HepG2 (cell line): ENCODE measurements around the gene MCM3AP. TPM values are rescaled to one million over a fixed set of nuclear protein-coding genes. Genes with fewer than 3 reads are reported as not detected.

Experiments
- ARNT2 ChIP-seq: sonication (generic); formaldehyde crosslinking; IDR thresholded peaks from 2 replicates; pipeline ENCODE4 v1.8.0; 2022; ENCODE audit warnings: mild to moderate bottlenecking, low read depth, missing genetic modification reagents, moderate library complexity
- GATAD2A ChIP-seq: IDR thresholded peaks from 2 replicates; pipeline ENCODE4 v1.6.1; 2016
- GZF1 ChIP-seq: sonication (generic); formaldehyde crosslinking; IDR thresholded peaks from 2 replicates; pipeline ENCODE4 v1.5.1; 2020; ENCODE audit warnings: mild to moderate bottlenecking, missing genetic modification reagents
- HDAC1 ChIP-seq: sonication (generic); formaldehyde crosslinking; IDR thresholded peaks from 2 replicates; pipeline ENCODE4 v1.5.1; 2020; ENCODE audit warnings: mild to moderate bottlenecking, missing genetic modification reagents
- HDAC6 ChIP-seq: fragments of 200-600 bp; sonication (generic); IDR thresholded peaks from 2 replicates; pipeline ENCODE4 v1.7.0; 2017; ENCODE audit warnings: mild to moderate bottlenecking, antibody characterized with exemption, low read length, low read depth
- KLF16 ChIP-seq, 2 experiments: sonication (generic) in 1 of 2; formaldehyde crosslinking in 1 of 2; IDR thresholded peaks; 2 replicates each; pipeline versions ENCODE4 v1.6.1 to v1.8.0; 2016 to 2023; ENCODE audit warnings: missing genetic modification reagents in 2 of 2, missing compliant biosample characterization in 1 of 2
- NAIF1 ChIP-seq: sonication (generic); formaldehyde crosslinking; IDR thresholded peaks from 2 replicates; pipeline ENCODE4 v1.5.0; 2020; ENCODE audit warnings: mild to moderate bottlenecking, missing genetic modification reagents, borderline replicate concordance
- NR2F1 ChIP-seq, 2 experiments: fragments of 450-650 bp in 1 of 2; formaldehyde crosslinking in 1 of 2; IDR thresholded peaks; 2 replicates each; pipeline versions ENCODE4 v1.5.0 to v1.6.1; 2016 to 2020; ENCODE audit warnings: mild to moderate bottlenecking in 1 of 2, missing compliant biosample characterization in 1 of 2, missing genetic modification reagents in 1 of 2, moderate library complexity in 1 of 2
- NR2F2 ChIP-seq: IDR thresholded peaks from 2 replicates; pipeline ENCODE4 v1.6.1; 2012; ENCODE audit warnings: low read depth, inconsistent platforms, borderline replicate concordance
- SMC3 ChIP-seq: IDR thresholded peaks from 2 replicates; pipeline ENCODE4 v1.6.1; 2011; ENCODE audit warnings: low read length, improper control_type of control experiment
- SPEN ChIP-seq: sonication (generic); formaldehyde crosslinking; IDR thresholded peaks from 2 replicates; pipeline ENCODE4 v1.5.1; 2020; ENCODE audit warnings: low read depth, mild to moderate bottlenecking, missing genetic modification reagents
- TCF7 ChIP-seq: sonication (generic); IDR thresholded peaks from 2 replicates; pipeline ENCODE4 v1.6.1; 2016; ENCODE audit warnings: antibody characterized with exemption, low read depth
- ZFP90 ChIP-seq: sonication (generic); formaldehyde crosslinking; IDR thresholded peaks from 2 replicates; pipeline ENCODE4 v1.8.0; 2022; ENCODE audit warnings: missing genetic modification reagents, mild to moderate bottlenecking, inconsistent platforms, borderline replicate concordance
- ZNF160 ChIP-seq: sonication (generic); formaldehyde crosslinking; IDR thresholded peaks from 2 replicates; pipeline ENCODE4 v1.8.0; 2022; ENCODE audit warnings: mild to moderate bottlenecking, inconsistent platforms, missing genetic modification reagents
- ZNF34 ChIP-seq: sonication (generic); formaldehyde crosslinking; IDR thresholded peaks from 2 replicates; pipeline ENCODE4 v1.4.0; 2020; ENCODE audit warnings: mild to moderate bottlenecking, missing genetic modification reagents, borderline replicate concordance
- ZNF660 ChIP-seq: sonication (generic); formaldehyde crosslinking; IDR thresholded peaks from 2 replicates; pipeline ENCODE4 v1.5.1; 2020; ENCODE audit warnings: mild to moderate bottlenecking, low read depth, missing genetic modification reagents, borderline replicate concordance
- ZNF775 ChIP-seq: sonication (generic); formaldehyde crosslinking; IDR thresholded peaks from 2 replicates; pipeline ENCODE4 v1.4.0; 2020; ENCODE audit warnings: missing genetic modification reagents, mild to moderate bottlenecking, moderate library complexity, borderline replicate concordance
- polyA plus RNA-seq, 8 experiments: library from polyadenylated mRNA; depleted of rRNA in 3 of 8; stranded (reverse) in 7 of 8; unstranded in 1 of 8; fragments of >200 nt; fragmentation: Illumina TruSeq in 4 of 8; extraction: Trizol in 4 of 8; gene quantifications; 2 replicates each; pipeline versions ENCODE4 v1.2.1 to v1.2.3, GENCODE V29; 2011 to 2016; ENCODE audit warnings: low read depth in 4 of 8, missing spikeins in 1 of 8, mixed read lengths in 1 of 8; ENCODE audit not compliant: insufficient read depth in 1 of 8
- total RNA-seq, 5 experiments: library from RNA; depleted of rRNA; stranded (reverse); fragments of >200 nt; fragmentation: Illumina TruSeq; extraction: Trizol; gene quantifications; 2 replicates each; pipeline ENCODE4 v1.2.3, GENCODE V29; 2016; ENCODE audit warnings: low read depth in 1 of 5
- TF ChIP-seq, protein P1 (sequence below): sonication (generic); formaldehyde crosslinking; conservative IDR thresholded peaks from 2 replicates; pipeline ENCODE4 v1.4.0; 2020; ENCODE audit warnings: mild to moderate bottlenecking, missing genetic modification reagents, moderate library complexity
- TF ChIP-seq, protein P2 (sequence below): fragments of 450-650 bp; IDR thresholded peaks from 2 replicates; pipeline ENCODE4 v1.6.1; 2017
- TF ChIP-seq, protein P3 (sequence below): sonication (generic); formaldehyde crosslinking; IDR thresholded peaks from 2 replicates; pipeline ENCODE4 v1.4.0; 2020; ENCODE audit warnings: mild to moderate bottlenecking, missing genetic modification reagents
- TF ChIP-seq, protein P4 (sequence below): sonication (generic); formaldehyde crosslinking; IDR thresholded peaks from 2 replicates; pipeline ENCODE4 v1.5.0; 2020; ENCODE audit warnings: mild to moderate bottlenecking, missing genetic modification reagents, moderate library complexity
- TF ChIP-seq, protein P5 (sequence below): IDR thresholded peaks from 2 replicates; pipeline ENCODE4 v1.6.1; 2018; ENCODE audit warnings: missing genetic modification reagents, mild to moderate bottlenecking, missing compliant biosample characterization

Gene MCM3AP
- total and polyA plus RNA-seq, 2 of the 13 experiments (the other 11 are each of a cell fraction or from before 2014, with no cell fraction given), result 27.0 to 54.7 TPM

DNA sequence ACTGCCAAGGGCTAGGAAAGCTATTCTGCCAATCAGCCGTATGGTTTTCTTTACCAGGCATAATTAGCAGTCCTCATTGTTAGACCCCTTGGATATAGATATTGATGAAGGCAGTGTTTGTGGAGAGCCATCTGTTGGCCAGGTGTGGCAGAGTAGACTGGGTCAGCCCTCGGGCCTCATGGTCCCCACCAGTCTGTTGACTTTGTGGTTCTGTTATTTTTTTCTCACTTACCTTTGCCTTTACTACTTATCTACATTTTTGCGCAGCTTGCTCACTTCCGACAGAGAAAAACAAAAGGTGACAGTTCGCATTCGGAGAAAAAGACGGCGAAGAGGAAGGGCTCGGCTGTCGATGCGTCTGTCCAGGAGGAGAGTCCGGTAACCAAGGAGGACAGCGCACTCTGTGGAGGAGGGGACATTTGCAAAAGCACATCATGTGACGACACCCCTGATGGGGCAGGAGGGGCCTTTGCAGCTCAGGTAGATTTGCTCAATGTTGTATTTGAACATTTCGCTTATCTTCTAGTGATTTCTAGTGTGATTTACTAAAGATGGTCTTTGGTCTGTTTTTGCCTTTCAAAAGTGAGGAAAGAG lies 40.8 kb upstream of the MCM3AP start (continued):
- TF ChIP-seq ZNF34 (CRISPR knock-in tag) (no peak), NR2F1 (CRISPR knock-in tag; IDR thresholded peaks at IDR 0.05) (no peak), SMC3 (peak; percentile 18; the same call in 1 of the 2 replicates), ARNT2 (CRISPR knock-in tag) (no peak), ZNF660 (CRISPR knock-in tag) (no peak), ZFP90 (CRISPR knock-in tag) (no peak), ZNF160 (CRISPR knock-in tag) (no peak), HDAC1 (peak; percentile 35), NR2F2 (no peak), NAIF1 (CRISPR knock-in tag) (no peak), GATAD2A (peak; percentile 62), HDAC6 (no peak), SPEN (CRISPR knock-in tag) (no peak), TCF7 (no peak), GZF1 (CRISPR knock-in tag) (no peak), ZNF775 (no peak), KLF16 (CRISPR knock-in tag; IDR thresholded peaks at IDR 0.05) (0 out of 4 replicates have a peak, but pooled peaks of 1 of the 2 experiments have one; percentile 29)
- TF ChIP-seq, protein P1, sequence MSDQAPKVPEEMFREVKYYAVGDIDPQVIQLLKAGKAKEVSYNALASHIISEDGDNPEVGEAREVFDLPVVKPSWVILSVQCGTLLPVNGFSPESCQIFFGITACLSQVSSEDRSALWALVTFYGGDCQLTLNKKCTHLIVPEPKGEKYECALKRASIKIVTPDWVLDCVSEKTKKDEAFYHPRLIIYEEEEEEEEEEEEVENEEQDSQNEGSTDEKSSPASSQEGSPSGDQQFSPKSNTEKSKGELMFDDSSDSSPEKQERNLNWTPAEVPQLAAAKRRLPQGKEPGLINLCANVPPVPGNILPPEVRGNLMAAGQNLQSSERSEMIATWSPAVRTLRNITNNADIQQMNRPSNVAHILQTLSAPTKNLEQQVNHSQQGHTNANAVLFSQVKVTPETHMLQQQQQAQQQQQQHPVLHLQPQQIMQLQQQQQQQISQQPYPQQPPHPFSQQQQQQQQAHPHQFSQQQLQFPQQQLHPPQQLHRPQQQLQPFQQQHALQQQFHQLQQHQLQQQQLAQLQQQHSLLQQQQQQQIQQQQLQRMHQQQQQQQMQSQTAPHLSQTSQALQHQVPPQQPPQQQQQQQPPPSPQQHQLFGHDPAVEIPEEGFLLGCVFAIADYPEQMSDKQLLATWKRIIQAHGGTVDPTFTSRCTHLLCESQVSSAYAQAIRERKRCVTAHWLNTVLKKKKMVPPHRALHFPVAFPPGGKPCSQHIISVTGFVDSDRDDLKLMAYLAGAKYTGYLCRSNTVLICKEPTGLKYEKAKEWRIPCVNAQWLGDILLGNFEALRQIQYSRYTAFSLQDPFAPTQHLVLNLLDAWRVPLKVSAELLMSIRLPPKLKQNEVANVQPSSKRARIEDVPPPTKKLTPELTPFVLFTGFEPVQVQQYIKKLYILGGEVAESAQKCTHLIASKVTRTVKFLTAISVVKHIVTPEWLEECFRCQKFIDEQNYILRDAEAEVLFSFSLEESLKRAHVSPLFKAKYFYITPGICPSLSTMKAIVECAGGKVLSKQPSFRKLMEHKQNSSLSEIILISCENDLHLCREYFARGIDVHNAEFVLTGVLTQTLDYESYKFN, result peak; percentile 21; the same call in 1 of the 2 replicates
- TF ChIP-seq, protein P2, sequence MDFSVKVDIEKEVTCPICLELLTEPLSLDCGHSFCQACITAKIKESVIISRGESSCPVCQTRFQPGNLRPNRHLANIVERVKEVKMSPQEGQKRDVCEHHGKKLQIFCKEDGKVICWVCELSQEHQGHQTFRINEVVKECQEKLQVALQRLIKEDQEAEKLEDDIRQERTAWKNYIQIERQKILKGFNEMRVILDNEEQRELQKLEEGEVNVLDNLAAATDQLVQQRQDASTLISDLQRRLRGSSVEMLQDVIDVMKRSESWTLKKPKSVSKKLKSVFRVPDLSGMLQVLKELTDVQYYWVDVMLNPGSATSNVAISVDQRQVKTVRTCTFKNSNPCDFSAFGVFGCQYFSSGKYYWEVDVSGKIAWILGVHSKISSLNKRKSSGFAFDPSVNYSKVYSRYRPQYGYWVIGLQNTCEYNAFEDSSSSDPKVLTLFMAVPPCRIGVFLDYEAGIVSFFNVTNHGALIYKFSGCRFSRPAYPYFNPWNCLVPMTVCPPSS, result no peak
- TF ChIP-seq, protein P3, sequence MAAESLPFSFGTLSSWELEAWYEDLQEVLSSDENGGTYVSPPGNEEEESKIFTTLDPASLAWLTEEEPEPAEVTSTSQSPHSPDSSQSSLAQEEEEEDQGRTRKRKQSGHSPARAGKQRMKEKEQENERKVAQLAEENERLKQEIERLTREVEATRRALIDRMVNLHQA (CRISPR knock-in tag), result no peak
- TF ChIP-seq, protein P4, sequence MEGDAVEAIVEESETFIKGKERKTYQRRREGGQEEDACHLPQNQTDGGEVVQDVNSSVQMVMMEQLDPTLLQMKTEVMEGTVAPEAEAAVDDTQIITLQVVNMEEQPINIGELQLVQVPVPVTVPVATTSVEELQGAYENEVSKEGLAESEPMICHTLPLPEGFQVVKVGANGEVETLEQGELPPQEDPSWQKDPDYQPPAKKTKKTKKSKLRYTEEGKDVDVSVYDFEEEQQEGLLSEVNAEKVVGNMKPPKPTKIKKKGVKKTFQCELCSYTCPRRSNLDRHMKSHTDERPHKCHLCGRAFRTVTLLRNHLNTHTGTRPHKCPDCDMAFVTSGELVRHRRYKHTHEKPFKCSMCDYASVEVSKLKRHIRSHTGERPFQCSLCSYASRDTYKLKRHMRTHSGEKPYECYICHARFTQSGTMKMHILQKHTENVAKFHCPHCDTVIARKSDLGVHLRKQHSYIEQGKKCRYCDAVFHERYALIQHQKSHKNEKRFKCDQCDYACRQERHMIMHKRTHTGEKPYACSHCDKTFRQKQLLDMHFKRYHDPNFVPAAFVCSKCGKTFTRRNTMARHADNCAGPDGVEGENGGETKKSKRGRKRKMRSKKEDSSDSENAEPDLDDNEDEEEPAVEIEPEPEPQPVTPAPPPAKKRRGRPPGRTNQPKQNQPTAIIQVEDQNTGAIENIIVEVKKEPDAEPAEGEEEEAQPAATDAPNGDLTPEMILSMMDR, result peak; percentile 69
- TF ChIP-seq, protein P5, sequence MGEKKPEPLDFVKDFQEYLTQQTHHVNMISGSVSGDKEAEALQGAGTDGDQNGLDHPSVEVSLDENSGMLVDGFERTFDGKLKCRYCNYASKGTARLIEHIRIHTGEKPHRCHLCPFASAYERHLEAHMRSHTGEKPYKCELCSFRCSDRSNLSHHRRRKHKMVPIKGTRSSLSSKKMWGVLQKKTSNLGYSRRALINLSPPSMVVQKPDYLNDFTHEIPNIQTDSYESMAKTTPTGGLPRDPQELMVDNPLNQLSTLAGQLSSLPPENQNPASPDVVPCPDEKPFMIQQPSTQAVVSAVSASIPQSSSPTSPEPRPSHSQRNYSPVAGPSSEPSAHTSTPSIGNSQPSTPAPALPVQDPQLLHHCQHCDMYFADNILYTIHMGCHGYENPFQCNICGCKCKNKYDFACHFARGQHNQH (CRISPR knock-in tag), result no peak
